OCI-LY1 (cell line): Measurements from ENCODE around the gene CEP85L.

ENCODE experiments used
- H2AFZ ChIP-seq: fragments of 200-600 bp; sonication (generic), shearing (Covaris generic); 2 replicates; pipeline ENCODE4 v1.6.0; 2014; ENCODE audit warnings: antibody characterized with exemption, mild to moderate bottlenecking, low read length
- H3F3A ChIP-seq: fragments of 200-600 bp; sonication (generic), shearing (Covaris generic); 2 replicates; pipeline ENCODE4 v1.6.0; 2014; ENCODE audit warnings: mild to moderate bottlenecking, antibody characterized with exemption, low read length, moderate library complexity; ENCODE audit not compliant: insufficient read depth
- H3K27ac ChIP-seq: fragments of 200-600 bp; sonication (generic); 2 replicates; pipeline ENCODE4 v1.5.1; 2014; ENCODE audit warnings: low read length, mixed run types, mild to moderate bottlenecking, low read depth; ENCODE audit not compliant: poor library complexity, severe bottlenecking
- H3K27me3 ChIP-seq: fragments of 200-600 bp; sonication (generic); 2 replicates; pipeline ENCODE4 v1.6.0; 2014; ENCODE audit warnings: antibody characterized with exemption, mild to moderate bottlenecking, low read length, moderate library complexity; ENCODE audit not compliant: insufficient read depth
- H3K36me3 ChIP-seq: fragments of 200-600 bp; sonication (generic); 2 replicates; pipeline ENCODE4 v1.6.1; 2014; ENCODE audit warnings: mild to moderate bottlenecking, antibody characterized with exemption, low read length, moderate library complexity, mixed read lengths; ENCODE audit not compliant: insufficient read depth
- H3K4me1 ChIP-seq: fragments of 200-600 bp; sonication (generic); 2 replicates; pipeline ENCODE4 v1.5.1; 2014; ENCODE audit warnings: mild to moderate bottlenecking, low read length, moderate library complexity; ENCODE audit not compliant: insufficient read depth, severe bottlenecking
- H3K4me2 ChIP-seq: fragments of 200-600 bp; sonication (generic), shearing (Covaris generic); 2 replicates; pipeline ENCODE4 v1.6.1; 2014; ENCODE audit warnings: low read length
- H3K4me3 ChIP-seq: fragments of 200-600 bp; sonication (generic); 2 replicates; pipeline ENCODE4 v1.5.1; 2014; ENCODE audit warnings: low read length, low read depth, mild to moderate bottlenecking, mixed read lengths; ENCODE audit not compliant: poor library complexity, severe bottlenecking
- H3K79me2 ChIP-seq: fragments of 200-600 bp; shearing (Covaris generic); 2 replicates; pipeline ENCODE4 v1.6.1; 2016; ENCODE audit warnings: mixed run types, low read length, mixed read lengths; ENCODE audit not compliant: insufficient read depth
- H3K9ac ChIP-seq: fragments of 200-600 bp; sonication (generic), shearing (Covaris generic); 2 replicates; pipeline ENCODE4 v1.6.1; 2014; ENCODE audit warnings: mild to moderate bottlenecking, low read length, mixed read lengths
- H3K9me2 ChIP-seq: fragments of 200-600 bp; sonication (generic), shearing (Covaris generic); 2 replicates; pipeline ENCODE4 v1.6.1; 2014; ENCODE audit warnings: low read depth, mild to moderate bottlenecking, low read length, mixed read lengths
- H3K9me3 ChIP-seq: fragments of 200-600 bp; shearing (Covaris generic); 2 replicates; pipeline ENCODE4 v1.6.1; 2014; ENCODE audit warnings: low read length, mixed read lengths
- H4K20me1 ChIP-seq: fragments of 200-600 bp; sonication (generic), shearing (Covaris generic); 2 replicates; pipeline ENCODE4 v1.6.0; 2016; ENCODE audit warnings: mild to moderate bottlenecking, low read length; ENCODE audit not compliant: insufficient read depth
- EZH2 ChIP-seq: fragments of 200-600 bp; sonication (generic), shearing (Covaris generic); IDR thresholded peaks from 2 replicates; pipeline ENCODE4 v1.8.0; 2017; ENCODE audit warnings: borderline replicate concordance, mixed run types, mild to moderate bottlenecking, antibody characterized with exemption, low read length, moderate library complexity, mixed read lengths
- TF ChIP-seq, protein P1 (sequence below): fragments of 200-600 bp; sonication (generic), shearing (Covaris generic); IDR thresholded peaks from 2 replicates; pipeline ENCODE4 v1.5.1; 2017; ENCODE audit warnings: mild to moderate bottlenecking, antibody characterized with exemption, low read length, moderate library complexity, mixed read lengths

The CEP85L gene

DNA sequence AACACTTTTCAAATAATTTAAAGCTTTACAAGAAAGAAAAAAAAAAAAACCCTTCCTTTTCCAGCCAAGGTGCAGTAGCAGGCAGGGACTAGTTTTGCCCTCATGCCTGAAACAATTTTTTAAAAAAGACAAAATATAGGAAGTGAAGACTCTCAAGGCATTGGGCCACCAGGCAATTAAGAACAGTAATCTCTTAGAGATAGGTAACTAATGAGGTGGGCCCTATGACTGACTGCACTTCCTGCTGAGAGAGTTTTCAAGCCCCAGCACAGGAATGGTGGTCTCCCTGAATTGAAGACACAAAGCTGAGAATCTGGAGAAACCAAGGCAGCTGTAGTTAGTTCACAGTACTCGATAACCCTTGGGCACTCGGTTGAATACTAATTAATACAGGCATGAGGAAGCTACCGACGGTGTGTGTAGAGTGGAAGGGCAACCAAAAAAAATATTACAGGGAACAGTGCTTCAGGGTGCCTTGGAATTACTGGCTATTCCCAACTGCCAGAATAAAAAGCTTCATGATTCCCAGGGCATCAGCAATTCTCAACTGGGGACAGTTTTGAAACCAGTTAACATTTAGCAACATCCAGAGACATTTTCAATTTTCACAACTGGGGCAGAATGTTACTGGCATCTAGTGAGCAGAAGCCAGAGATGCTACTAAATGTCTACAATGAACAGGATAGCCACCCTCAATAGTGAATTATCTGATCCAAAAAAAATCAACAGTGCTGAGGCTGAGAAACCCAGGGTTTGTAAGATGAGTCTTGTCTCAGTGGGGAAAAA lies 139.3 kb downstream of the CEP85L start:
- H3K27ac ChIP-seq, result no peak overlapping the region
- TF ChIP-seq, protein P1, sequence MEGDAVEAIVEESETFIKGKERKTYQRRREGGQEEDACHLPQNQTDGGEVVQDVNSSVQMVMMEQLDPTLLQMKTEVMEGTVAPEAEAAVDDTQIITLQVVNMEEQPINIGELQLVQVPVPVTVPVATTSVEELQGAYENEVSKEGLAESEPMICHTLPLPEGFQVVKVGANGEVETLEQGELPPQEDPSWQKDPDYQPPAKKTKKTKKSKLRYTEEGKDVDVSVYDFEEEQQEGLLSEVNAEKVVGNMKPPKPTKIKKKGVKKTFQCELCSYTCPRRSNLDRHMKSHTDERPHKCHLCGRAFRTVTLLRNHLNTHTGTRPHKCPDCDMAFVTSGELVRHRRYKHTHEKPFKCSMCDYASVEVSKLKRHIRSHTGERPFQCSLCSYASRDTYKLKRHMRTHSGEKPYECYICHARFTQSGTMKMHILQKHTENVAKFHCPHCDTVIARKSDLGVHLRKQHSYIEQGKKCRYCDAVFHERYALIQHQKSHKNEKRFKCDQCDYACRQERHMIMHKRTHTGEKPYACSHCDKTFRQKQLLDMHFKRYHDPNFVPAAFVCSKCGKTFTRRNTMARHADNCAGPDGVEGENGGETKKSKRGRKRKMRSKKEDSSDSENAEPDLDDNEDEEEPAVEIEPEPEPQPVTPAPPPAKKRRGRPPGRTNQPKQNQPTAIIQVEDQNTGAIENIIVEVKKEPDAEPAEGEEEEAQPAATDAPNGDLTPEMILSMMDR, result no peak
- no peak for TF ChIP-seq EZH2
- no peak overlapping the region for H3K9ac ChIP-seq

DNA sequence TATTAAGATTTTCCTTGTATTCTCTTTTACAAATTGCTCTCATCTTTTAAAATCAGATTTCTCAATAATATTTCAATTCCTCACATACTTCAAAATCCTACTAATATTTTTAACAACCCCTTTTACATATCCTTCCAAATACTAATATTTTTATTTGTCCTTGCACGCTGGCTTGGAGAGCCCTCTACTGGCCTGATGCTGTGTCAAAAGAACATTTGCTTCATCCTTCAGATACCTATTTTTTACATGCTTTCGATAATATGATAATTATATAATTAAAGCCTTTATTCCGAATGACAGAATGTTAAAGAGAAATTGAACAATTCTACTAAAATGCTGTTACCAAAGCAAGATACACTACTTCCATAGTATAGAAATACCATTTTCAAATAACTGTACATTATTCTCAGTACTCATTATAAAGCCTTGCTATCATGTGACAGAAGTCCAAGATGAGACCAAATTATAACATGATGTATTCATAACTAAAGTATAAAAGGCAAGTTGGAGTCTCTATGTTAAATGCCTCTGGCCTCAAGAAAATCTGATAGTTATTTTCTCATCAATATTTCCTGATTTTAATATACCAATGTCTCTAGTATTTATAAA lies 142.3 kb downstream of the CEP85L start:
- H3K9me3 ChIP-seq, result no peaks in the 10 kb centered on the region
- TF ChIP-seq EZH2, result no peak
- TF ChIP-seq, protein P1, result peak; percentile 80
- no peaks in the 10 kb centered on the region for H3K79me2 ChIP-seq
- H3K9me2 ChIP-seq, result no peaks in the 10 kb centered on the region
- no peaks in the 10 kb centered on the region for H3K36me3 ChIP-seq
- H3K27me3 ChIP-seq, result no peaks in the 10 kb centered on the region
- H3K4me2 ChIP-seq, result no peak overlapping the region
- peaks cover 6% of the 10 kb centered on the region for H3K4me1 ChIP-seq
- no peaks in the 10 kb centered on the region for H4K20me1 ChIP-seq
- no peaks in the 10 kb centered on the region for H3F3A ChIP-seq
- H3K4me3 ChIP-seq, result no peak overlapping the region
- no peak overlapping the region for H3K9ac ChIP-seq
- no peak overlapping the region for H3K27ac ChIP-seq
- no peak overlapping the region for H2AFZ ChIP-seq

More for the DNA sequence above, 139.3 kb downstream of the CEP85L start:
- H4K20me1 ChIP-seq, result no peaks in the 10 kb centered on the region
- H2AFZ ChIP-seq, result no peak overlapping the region
- H3K9me2 ChIP-seq, result no peaks in the 10 kb centered on the region
- H3K4me3 ChIP-seq, result no peak overlapping the region
- H3K79me2 ChIP-seq, result no peaks in the 10 kb centered on the region
- H3F3A ChIP-seq, result no peaks in the 10 kb centered on the region
- no peaks in the 10 kb centered on the region for H3K4me1 ChIP-seq
- no peaks in the 10 kb centered on the region for H3K36me3 ChIP-seq
- H3K9me3 ChIP-seq, result no peaks in the 10 kb centered on the region
- no peak overlapping the region for H3K4me2 ChIP-seq
- H3K27me3 ChIP-seq, result no peaks in the 10 kb centered on the region

DNA sequence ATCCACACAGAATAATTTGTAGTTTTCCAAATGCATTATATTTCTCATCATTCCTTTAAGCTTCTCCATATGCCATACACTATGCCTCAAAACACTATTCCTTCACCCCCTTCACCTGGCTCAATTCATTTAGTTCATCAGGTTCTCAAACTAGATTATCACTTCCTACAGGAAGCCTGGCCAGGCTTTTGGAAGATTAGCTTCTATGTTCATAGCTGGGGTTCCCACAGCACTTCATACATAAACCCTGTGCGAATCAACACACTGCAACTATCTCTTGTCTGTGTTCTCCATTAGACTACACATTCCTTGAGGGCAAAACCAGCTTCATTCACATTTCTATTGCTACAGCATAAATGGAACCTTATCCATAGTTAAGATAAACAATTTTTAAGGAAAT lies 143.8 kb downstream of the CEP85L start:
- Histone ChIP-seq H4K20me1 (no peaks in the 10 kb centered on the region), H3K27ac (no peak overlapping the region), H3K9me3 (no peaks in the 10 kb centered on the region), H3K27me3 (no peaks in the 10 kb centered on the region), H3K9me2 (no peaks in the 10 kb centered on the region), H3F3A (no peaks in the 10 kb centered on the region), H3K4me2 (no peak overlapping the region), H2AFZ (no peak overlapping the region), H3K79me2 (no peaks in the 10 kb centered on the region), H3K4me3 (no peak overlapping the region), H3K4me1 (peaks cover 6% of the 10 kb centered on the region), H3K36me3 (no peaks in the 10 kb centered on the region), H3K9ac (no peak overlapping the region)
- TF ChIP-seq EZH2, result no peak
- TF ChIP-seq, protein P1, result no peak
